IMR-90 (cell line): ENCODE results near the gene GSTP1. TPM values are rescaled to one million over a fixed set of nuclear protein-coding genes. Genes with fewer than 3 reads are reported as not detected.

Experiments
- ATAC-seq: fragments of 200-7000 bp; cut with Tn5 transposase; 2 replicates; pipeline ENCODE4 v1.9.1; 2020; ENCODE audit warnings: low read depth, mild to moderate bottlenecking, moderate library complexity
- BruUV-seq: library from RNA; stranded (reverse); fragments of 400-500 nt; replicated peaks from 2 replicates; lab custom pipeline; 2021; lab: Mats Ljungman, UMichigan
- CTCF ChIA-PET: fragments of 300-600 bp; formaldehyde crosslinking; extraction: SDS; loops from one replicate; lab custom pipeline; 2021; ENCODE audit warnings: antibody characterized with exemption; lab: Yijun Ruan, JAX
- POLR2A ChIA-PET: fragments of 300-600 bp; sonication (Branson Sonifier 250); formaldehyde crosslinking; loops from one replicate; lab custom pipeline; 2022; ENCODE audit warnings: antibody characterized with exemption; ENCODE audit not compliant: unreplicated experiment; lab: Charles Lee
- DNase-seq: peaks from one replicate; pipeline ENCODE4 v3.0.0; 2013
- H2AFZ ChIP-seq: replicated peaks from 2 replicates; pipeline ENCODE3; 2013; ENCODE audit warnings: low read length, mild to moderate bottlenecking; ENCODE audit not compliant: poor library complexity
- H2AK5ac ChIP-seq: 2 replicates; pipeline ENCODE4 v1.6.1; 2013; ENCODE audit warnings: low read depth, low read length, inconsistent platforms
- H2AK9ac ChIP-seq: replicated peaks from 2 replicates; pipeline ENCODE3; 2013; ENCODE audit warnings: mild to moderate bottlenecking, low read depth, low read length, moderate library complexity; ENCODE audit not compliant: poor library complexity
- H2BK120ac ChIP-seq: 2 replicates; pipeline ENCODE4 v1.6.1; 2013; ENCODE audit warnings: low read depth, low read length, inconsistent platforms
- H2BK15ac ChIP-seq: 3 replicates; pipeline ENCODE4 v1.6.1; 2013; ENCODE audit warnings: low read depth, low read length, inconsistent platforms
- H2BK20ac ChIP-seq: 2 replicates; pipeline ENCODE4 v1.6.1; 2013; ENCODE audit warnings: low read depth, mild to moderate bottlenecking, inconsistent platforms, low read length, moderate library complexity
- H2BK5ac ChIP-seq: 2 replicates; pipeline ENCODE4 v1.6.1; 2013; ENCODE audit warnings: mild to moderate bottlenecking, low read depth, low read length, inconsistent platforms; ENCODE audit not compliant: poor library complexity, severe bottlenecking
- H3K14ac ChIP-seq: replicated peaks from 2 replicates; pipeline ENCODE4 v1.6.1; 2013; ENCODE audit warnings: low read depth, low read length, inconsistent platforms
- H3K18ac ChIP-seq: 2 replicates; pipeline ENCODE4 v1.6.1; 2013; ENCODE audit warnings: low read depth, low read length, control low read depth
- H3K23ac ChIP-seq: 2 replicates; pipeline ENCODE4 v1.6.1; 2013; ENCODE audit warnings: low read depth, low read length, inconsistent platforms
- H3K27ac ChIP-seq: 2 replicates; pipeline ENCODE4 v1.5.1; 2013; ENCODE audit warnings: mild to moderate bottlenecking, control low read depth, low read length; ENCODE audit not compliant: insufficient read depth
- H3K27me3 ChIP-seq: 2 replicates; pipeline ENCODE4 v1.6.1; 2013; ENCODE audit warnings: low read length; ENCODE audit not compliant: control insufficient read depth, insufficient read depth
- H3K36me3 ChIP-seq: 2 replicates; pipeline ENCODE4 v1.6.1; 2013; ENCODE audit warnings: low read length, mixed read lengths; ENCODE audit not compliant: control insufficient read depth, insufficient read depth
- H3K4ac ChIP-seq: 2 replicates; pipeline ENCODE4 v1.6.1; 2013; ENCODE audit warnings: low read depth, low read length, inconsistent platforms
- H3K4me1 ChIP-seq: 2 replicates; pipeline ENCODE4 v1.6.1; 2013; ENCODE audit warnings: low read length, mixed read lengths; ENCODE audit not compliant: control insufficient read depth, insufficient read depth
- H3K4me2 ChIP-seq: 2 replicates; pipeline ENCODE4 v1.6.1; 2013; ENCODE audit warnings: low read depth, mild to moderate bottlenecking, control low read depth, low read length, moderate library complexity
- H3K4me3 ChIP-seq: 2 replicates; pipeline ENCODE4 v1.5.1; 2013; ENCODE audit warnings: low read depth, mild to moderate bottlenecking, control low read depth, low read length, moderate library complexity; ENCODE audit not compliant: insufficient read depth
- H3K56ac ChIP-seq: 2 replicates; pipeline ENCODE4 v1.6.1; 2013; ENCODE audit warnings: low read length, inconsistent platforms; ENCODE audit not compliant: insufficient read depth; ENCODE audit errors: extremely low read depth
- H3K79me1 ChIP-seq, 2 experiments: 2 replicates each; pipeline ENCODE4 v1.6.1; 2013; ENCODE audit warnings: low read length in 2 of 2, inconsistent platforms in 1 of 2, low read depth in 1 of 2
- H3K9ac ChIP-seq: 2 replicates; pipeline ENCODE4 v1.6.1; 2013; ENCODE audit warnings: low read depth, low read length, control low read depth
- H3K9me1 ChIP-seq: 2 replicates; pipeline ENCODE4 v1.6.1; 2013; ENCODE audit warnings: low read length, inconsistent platforms; ENCODE audit not compliant: insufficient read depth
- H3K9me3 ChIP-seq: 2 replicates; pipeline ENCODE4 v1.6.1; 2013; ENCODE audit warnings: low read length; ENCODE audit not compliant: control insufficient read depth, insufficient read depth
- H4K20me1 ChIP-seq: 2 replicates; pipeline ENCODE4 v1.6.1; 2013; ENCODE audit warnings: low read length, inconsistent platforms; ENCODE audit not compliant: insufficient read depth
- H4K5ac ChIP-seq: 2 replicates; pipeline ENCODE4 v1.6.1; 2013; ENCODE audit warnings: mild to moderate bottlenecking, low read depth, low read length, control low read depth
- H4K8ac ChIP-seq, 2 experiments: 2 replicates each; pipeline ENCODE4 v1.6.1; 2013; ENCODE audit warnings: low read depth in 2 of 2, low read length in 2 of 2, control low read depth in 1 of 2, inconsistent platforms in 1 of 2
- H4K91ac ChIP-seq: 2 replicates; pipeline ENCODE4 v1.6.1; 2013; ENCODE audit warnings: low read depth, low read length, inconsistent platforms; ENCODE audit not compliant: insufficient read depth
- BHLHE40 ChIP-seq: fragments of 150-350 bp; IDR thresholded peaks from 2 replicates; pipeline ENCODE4 v1.6.1; 2016; ENCODE audit warnings: mild to moderate bottlenecking, low read depth, low read length
- CEBPB ChIP-seq: IDR thresholded peaks from 2 replicates; pipeline ENCODE4 v1.6.1; 2012; ENCODE audit warnings: low read depth, low read length, improper control_type of control experiment
- CHD1 ChIP-seq: IDR thresholded peaks from 2 replicates; pipeline ENCODE4 v1.6.1; 2012; ENCODE audit warnings: low read depth, low read length, improper control_type of control experiment
- CTCF ChIP-seq: conservative IDR thresholded peaks from 2 replicates; pipeline ENCODE4 v1.5.1; 2012; ENCODE audit warnings: mild to moderate bottlenecking, low read depth, low read length, improper control_type of control experiment
- ELK1 ChIP-seq: fragments of 150-350 bp; IDR thresholded peaks from 2 replicates; pipeline ENCODE4 v1.6.1; 2016; ENCODE audit warnings: low read depth, mild to moderate bottlenecking, low read length, moderate library complexity, borderline replicate concordance
- MAFK ChIP-seq: IDR thresholded peaks from 2 replicates; pipeline ENCODE4 v1.6.1; 2012; ENCODE audit warnings: low read depth, low read length, improper control_type of control experiment
- MAZ ChIP-seq: IDR thresholded peaks from 2 replicates; pipeline ENCODE4 v1.6.1; 2012; ENCODE audit warnings: low read depth, mild to moderate bottlenecking, low read length, improper control_type of control experiment, moderate library complexity, borderline replicate concordance
- MXI1 ChIP-seq: IDR thresholded peaks from 2 replicates; pipeline ENCODE4 v1.6.1; 2012; ENCODE audit warnings: low read depth, mild to moderate bottlenecking, low read length, moderate library complexity, borderline replicate concordance
- POLR2A ChIP-seq: IDR thresholded peaks from 2 replicates; pipeline ENCODE4 v1.6.1; 2012; ENCODE audit warnings: mild to moderate bottlenecking, low read depth, low read length
- RAD21 ChIP-seq: IDR thresholded peaks from 2 replicates; pipeline ENCODE4 v1.6.1; 2012; ENCODE audit warnings: low read length, improper control_type of control experiment
- WGBS, 2 experiments: methylation state at CpG; one replicate each; pipeline versions ENCODE4 v1.1.5 to v1.1.7; 2013; ENCODE audit warnings: missing lambda C conversion rate in 2 of 2; ENCODE audit not compliant: insufficient read length in 1 of 2; ENCODE audit errors: extremely low coverage in 2 of 2; 5-methylcytosine and 5-hydroxymethylcytosine counted together
- dilution Hi-C: fragments of 300-500 bp; cut with HindIII; formaldehyde crosslinking; loops from one replicate; pipeline ENCODE4 v1.14.3; 2018; ENCODE audit warnings: low sequenced_read_pairs; ENCODE audit not compliant: unreplicated experiment
- in situ Hi-C: fragments of 300-500 bp; cut with MboI; formaldehyde crosslinking; loops from 3 replicates; pipeline ENCODE4 v1.14.3; 2019; ENCODE audit warnings: low sequenced_read_pairs, inconsistent platforms, mixed read lengths
- intact Hi-C: fragments of 100-400 bp; cut with micrococcal nuclease; formaldehyde crosslinking; loops from 2 replicates; pipeline ENCODE4 v1.10.0; 2022
- polyA plus RNA-seq, 3 experiments: library from polyadenylated mRNA; depleted of rRNA; stranded (reverse); fragments of >200 nt; gene quantifications; 2 replicates each; pipeline ENCODE4 v1.2.3, GENCODE V29; 2012; ENCODE audit warnings: low replicate concordance in 1 of 3
- total RNA-seq: library from RNA; depleted of rRNA; stranded (reverse); fragments of >200 nt; gene quantifications from 2 replicates; pipeline ENCODE4 v1.2.3, GENCODE V29; 2012

The GSTP1 gene
- total and polyA plus RNA-seq, 2 of the 4 experiments (the other 2 are of a cell fraction): 947 to 1,539 TPM

- 0% methylated on average over 1 of the region's 1 CpG; no CpG with 5 or more reads in 1 of the 2 experiments for WGBS, 2 experiments
- no TSS peak for BruUV-seq
- Histone ChIP-seq H3K79me1 (no peaks in the 10 kb centered on the region), H3K9ac (no peak overlapping the region), H3K14ac (no peak overlapping the region), H3K4me2 (no peak overlapping the region), H3K9me3 (peaks cover 16% of the 10 kb centered on the region), H4K8ac (no peak overlapping the region), H2BK120ac (no peak overlapping the region), H3K4me1 (no peaks in the 10 kb centered on the region), H3K27me3 (0 out of 2 replicates have a peak, but pooled peaks cover 1% of the 10 kb centered on the region), H3K27ac (no peak overlapping the region), H2BK5ac (no peak overlapping the region), H3K4ac (no peak overlapping the region), H3K23ac (no peak overlapping the region), H2BK15ac (no peak overlapping the region), H2AK9ac (no peak overlapping the region), H3K9me1 (no peaks in the 10 kb centered on the region), H4K20me1 (no peaks in the 10 kb centered on the region), H2AK5ac (no peak overlapping the region), H3K18ac (no peak overlapping the region), H3K56ac (no peak overlapping the region), H3K4me3 (no peak overlapping the region), H4K5ac (no peak overlapping the region), H2AFZ (no peak overlapping the region), H2BK20ac (no peak overlapping the region), H4K91ac (no peak overlapping the region), H3K36me3 (no peaks in the 10 kb centered on the region)
- POLR2A ChIA-PET: no interaction called here
- ATAC-seq: no peak
- DNase-seq: no peak
- in situ Hi-C loops (no loop called here), intact Hi-C loops (no loop called here), dilution Hi-C loops (no loop called here)
- no peak for TF ChIP-seq MAZ
- no peak for TF ChIP-seq CHD1
- TF ChIP-seq CEBPB: no peak
- no peak for TF ChIP-seq POLR2A
- TF ChIP-seq ELK1: no peak
- TF ChIP-seq RAD21: no peak
- no peak for TF ChIP-seq MXI1
- TF ChIP-seq BHLHE40: no peak
- no peak for TF ChIP-seq CTCF
- no peak for TF ChIP-seq MAFK
- CTCF ChIA-PET: no interaction called here
Measured at GRCh38 chr11:67535561-67535960, 48.1 kb upstream of the GSTP1 start.
